Measurements from ENCODE around the gene GANC.

GANC gene

DNA sequence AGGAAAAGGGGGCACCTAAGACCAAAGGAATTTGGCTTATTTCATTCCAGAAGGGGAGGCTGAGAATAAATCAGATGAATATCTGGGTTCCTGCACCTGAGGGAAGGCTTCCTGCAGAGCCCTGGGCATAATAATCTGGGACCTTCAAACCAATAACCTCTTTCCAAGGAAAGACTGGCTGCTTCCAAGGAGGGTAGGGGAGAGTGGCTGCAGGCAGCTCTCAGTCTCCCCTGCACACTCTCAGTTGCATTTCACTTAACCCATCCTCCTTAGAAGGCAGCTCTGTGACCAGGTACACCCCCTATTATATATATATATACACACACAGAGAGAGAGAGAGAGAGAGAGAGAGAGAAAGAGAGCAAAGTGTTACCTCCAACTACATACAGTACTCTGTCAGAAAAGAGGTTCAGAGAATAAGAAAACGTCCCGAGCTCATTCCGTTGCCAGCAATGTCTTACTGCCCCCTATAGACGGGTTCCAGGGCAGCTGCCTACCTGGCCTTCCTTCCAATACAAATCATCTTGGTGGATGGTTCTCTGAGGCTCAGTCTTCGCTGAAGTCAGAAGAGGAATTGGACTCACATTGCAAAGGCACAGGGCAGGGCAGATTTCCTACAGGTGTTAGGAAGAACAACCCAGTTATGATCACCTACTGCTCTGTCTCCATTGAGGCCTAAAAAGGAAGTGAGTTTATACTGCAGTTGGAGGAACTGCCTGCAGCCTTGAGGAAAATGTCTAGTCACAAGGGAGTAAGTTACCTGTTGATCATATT lies 112.4 kb downstream of the GANC start:
- peak; percentile 1 to 4 for DNase-seq

DNA sequence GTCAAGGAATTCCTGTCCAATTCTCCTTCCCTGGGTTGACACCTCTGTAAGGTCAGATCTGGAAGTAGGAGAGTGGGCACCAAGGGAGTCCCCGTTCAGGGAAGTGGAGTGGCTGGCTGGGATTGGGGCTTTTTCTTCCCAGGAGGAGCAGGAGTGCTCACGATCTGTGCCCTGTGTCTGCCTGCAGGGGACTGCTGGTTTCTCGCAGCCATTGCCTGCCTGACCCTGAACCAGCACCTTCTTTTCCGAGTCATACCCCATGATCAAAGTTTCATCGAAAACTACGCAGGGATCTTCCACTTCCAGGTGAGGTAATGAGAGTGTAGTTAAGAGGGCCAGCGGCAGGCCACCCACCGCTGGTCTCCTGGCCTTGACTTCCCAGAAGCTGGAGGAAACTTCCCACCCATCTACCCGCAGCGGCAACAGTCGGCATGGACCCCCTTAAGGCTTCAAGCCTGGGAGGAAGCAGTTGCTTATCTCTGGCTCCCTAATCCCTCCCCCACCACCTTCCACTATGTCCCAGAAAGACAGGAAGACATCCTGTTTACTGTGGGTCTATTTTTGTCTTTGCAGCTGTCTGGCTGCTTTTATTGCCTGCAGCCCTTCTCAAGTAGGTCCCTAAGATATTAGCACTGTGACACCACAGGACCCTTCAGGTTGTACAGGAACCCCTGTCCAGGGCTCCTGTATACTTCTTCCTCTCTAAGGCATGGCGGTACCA lies 113.1 kb downstream of the GANC start:
- DNase-seq: no peak

DNA sequence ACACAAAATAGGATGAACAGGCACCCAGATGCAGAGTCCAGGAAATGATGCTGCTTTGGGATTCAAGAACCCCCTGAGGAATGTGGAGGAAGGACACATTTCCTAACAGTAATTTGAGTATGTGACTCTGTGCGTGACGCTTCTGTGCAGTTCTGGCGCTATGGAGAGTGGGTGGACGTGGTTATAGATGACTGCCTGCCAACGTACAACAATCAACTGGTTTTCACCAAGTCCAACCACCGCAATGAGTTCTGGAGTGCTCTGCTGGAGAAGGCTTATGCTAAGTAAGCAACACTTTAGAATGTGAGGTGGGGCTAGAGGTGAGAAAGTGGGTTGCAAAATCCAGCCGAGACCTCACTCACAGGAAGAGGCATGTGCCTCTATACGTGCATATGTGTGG lies 114.6 kb downstream of the GANC start:
- DNase-seq: no peak

DNA sequence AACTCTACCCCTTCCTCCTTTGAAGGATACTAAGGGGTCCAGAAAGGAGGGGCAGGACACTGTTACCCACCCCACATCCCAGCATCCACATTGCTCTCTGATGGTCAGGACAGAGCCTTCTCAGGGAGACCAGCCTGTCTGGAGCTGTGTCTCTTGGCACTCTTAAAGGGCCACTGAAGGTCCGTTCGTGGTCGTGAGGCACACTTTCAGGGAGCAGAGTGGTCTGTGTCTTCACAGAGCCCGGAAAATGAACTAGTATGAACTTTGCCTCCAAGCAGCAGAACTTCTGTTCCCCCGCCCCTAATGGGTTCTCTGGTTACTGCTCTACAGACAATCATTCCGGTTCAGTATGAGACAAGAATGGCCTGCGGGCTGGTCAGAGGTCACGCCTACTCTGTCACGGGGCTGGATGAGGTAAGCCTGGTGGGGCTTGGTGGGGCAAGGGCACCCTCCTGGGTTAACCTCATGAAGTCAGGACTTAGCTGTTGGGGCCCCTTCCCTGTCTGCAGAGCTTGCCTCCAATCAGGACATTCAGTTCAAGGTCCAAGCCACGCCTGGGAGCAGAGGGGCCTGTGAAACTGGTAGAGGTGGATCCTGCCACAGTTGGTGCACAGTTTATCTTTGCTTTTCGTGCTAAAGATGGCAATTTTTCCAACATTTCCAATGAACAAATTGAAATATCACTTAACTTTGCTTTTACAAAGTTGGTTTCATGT lies 119.5 kb downstream of the GANC start:
- no peak for DNase-seq

DNA sequence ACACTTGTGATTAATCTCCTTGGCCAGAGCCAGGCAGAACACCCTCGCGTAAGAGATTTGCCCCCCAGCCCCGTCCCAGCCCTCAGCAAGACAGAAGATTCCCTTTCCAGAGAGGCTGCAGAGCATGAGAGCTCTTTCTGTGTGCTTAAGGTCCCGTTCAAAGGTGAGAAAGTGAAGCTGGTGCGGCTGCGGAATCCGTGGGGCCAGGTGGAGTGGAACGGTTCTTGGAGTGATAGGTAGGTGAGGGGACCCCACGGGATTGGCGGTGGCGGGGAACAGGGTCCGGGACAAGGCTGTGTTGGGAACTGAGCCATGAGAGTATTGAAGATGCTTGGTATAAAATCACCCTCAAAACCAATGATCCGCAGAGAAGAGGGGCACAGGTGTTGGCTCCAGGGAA lies 121.1 kb downstream of the GANC start:
- DNase-seq: no peak

DNA sequence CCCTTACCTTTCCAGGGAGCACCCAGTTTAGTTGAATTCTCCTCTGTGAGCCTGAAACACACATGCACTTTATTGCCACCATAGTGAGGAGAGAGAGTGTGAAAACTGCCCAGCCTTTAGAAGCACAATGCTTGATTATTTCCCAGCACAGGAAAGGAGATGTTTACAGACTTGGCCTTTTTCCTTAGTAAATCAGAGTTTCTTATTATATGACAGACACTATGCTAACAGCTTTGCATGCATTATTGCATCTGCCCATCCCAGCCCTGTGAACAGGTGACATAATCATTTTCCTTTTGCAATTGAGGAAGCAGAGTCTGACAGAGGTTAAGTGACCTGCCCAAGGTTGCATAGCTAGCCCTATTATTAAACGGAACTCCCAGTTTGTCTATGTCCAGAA lies 122.8 kb downstream of the GANC start:
- no peak for DNase-seq

DNA sequence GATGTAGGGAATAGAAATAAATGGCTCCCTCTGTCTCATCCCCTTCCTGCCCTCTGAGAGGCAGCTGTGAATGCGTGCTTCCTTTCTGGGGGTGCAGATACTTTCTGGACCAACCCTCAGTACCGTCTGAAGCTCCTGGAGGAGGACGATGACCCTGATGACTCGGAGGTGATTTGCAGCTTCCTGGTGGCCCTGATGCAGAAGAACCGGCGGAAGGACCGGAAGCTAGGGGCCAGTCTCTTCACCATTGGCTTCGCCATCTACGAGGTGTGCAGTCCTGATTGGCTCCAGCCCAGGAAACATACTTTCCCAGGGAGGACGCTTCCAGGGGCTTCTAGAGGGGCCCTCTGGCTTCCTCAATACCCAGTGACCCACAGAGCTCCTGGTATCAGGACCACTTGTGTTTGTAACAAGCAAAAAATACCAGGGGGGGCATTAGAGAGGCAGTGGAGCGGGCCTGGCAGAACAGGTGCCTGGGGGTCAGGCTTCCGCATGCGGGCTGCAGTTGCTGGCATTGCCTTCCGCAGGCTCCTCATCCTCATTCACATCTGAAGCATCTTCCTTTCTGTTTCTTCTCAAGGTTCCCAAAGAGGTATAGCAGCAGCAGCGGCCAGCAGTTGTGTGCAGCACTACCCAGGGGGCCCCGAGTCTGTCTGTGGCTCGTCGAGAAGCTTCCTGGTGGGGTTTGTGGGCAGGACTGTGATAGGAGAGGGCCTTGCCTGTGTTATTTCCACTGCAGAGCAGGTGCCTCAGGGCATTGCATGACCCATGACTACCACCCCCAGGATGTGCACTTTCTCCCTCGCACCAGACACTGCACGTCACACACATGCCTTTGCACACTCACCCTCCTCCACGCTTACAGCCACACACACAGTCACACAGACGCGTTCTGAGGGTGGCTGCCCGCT lies 128.8 kb downstream of the GANC start:
- no peak for DNase-seq

DNA sequence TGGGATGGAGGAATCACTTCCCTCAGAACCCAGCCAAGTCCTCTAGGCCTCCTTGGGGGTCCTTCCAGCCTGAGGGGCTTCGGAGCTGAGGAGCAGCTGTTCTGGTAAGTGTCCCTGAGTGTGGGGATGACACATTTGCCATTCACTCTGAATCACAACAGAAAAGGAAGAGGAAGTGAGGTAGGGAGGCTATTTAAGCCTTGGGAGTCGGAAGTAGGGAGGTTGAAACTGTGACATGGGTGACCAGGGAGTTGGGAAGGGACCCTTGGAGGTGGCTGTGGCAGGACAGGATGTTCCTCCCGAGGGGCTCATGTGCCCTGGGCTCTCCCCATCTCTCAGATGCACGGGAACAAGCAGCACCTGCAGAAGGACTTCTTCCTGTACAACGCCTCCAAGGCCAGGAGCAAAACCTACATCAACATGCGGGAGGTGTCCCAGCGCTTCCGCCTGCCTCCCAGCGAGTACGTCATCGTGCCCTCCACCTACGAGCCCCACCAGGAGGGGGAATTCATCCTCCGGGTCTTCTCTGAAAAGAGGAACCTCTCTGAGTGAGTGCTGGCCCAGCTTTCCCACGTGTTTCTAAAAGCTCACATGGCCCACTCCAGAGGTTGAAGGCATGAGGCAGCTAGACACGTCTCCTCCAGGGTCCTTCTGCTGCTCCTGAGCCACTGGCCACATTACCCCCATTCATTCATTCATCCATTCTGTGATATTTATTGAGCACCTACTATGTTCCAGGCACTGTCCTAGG lies 129.6 kb downstream of the GANC start:
- no peak for DNase-seq

DNA sequence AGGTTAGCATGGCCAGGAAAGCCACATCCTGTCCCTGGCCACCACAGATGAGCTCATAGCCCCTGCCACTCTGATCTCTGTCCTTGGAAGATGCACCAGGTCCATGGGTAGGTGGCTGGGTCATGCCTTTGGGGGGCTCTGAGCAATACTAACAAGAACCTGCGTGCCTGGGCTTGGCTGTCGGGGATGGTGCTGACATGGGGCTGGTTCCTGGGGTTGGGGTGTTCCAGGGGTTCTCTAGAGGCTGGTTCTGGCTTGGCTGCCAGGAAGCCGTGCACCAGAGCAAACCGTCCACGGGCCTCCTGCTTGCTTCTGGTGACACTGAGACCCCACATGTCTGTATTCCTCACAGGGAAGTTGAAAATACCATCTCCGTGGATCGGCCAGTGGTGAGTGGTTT lies 130.4 kb downstream of the GANC start:
- no peak for DNase-seq

DNA sequence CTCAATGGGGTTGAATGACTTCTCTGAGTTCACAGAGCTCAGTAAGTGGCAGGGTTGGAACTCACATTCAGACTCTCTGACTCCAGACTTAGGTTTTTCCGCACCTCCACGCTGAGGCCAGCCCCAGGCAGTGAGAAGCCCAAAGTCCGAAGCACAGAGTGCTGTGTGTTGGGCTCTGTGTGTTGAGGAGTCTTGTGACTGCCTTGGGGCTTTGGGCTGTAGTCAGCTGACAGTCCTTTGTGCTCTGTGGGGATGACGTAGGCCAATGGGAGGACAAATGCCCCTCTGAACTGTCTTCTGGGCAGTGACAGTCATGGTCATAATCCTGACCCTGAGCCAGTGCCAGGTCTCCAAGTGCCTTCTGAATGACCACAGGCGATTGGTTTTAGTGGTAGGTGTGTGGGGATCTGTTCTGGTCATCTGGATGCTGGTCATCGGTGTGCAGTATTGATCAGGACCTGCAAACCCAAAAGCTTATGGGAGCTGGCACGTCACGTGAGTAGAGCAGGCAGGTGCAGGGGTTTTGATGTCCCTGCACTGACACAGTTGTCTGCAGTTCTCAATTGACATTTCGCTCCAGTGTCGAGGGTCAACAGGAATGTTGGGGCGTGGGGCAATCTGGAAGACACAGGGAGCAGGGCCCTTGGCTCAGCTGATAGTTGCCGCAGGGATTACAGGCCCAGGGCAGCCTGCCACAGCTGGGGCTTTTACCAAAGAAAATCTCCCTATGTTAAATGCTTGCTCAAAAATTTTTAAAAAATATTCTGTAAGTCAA lies 131.6 kb downstream of the GANC start:
- no peak for DNase-seq

DNA sequence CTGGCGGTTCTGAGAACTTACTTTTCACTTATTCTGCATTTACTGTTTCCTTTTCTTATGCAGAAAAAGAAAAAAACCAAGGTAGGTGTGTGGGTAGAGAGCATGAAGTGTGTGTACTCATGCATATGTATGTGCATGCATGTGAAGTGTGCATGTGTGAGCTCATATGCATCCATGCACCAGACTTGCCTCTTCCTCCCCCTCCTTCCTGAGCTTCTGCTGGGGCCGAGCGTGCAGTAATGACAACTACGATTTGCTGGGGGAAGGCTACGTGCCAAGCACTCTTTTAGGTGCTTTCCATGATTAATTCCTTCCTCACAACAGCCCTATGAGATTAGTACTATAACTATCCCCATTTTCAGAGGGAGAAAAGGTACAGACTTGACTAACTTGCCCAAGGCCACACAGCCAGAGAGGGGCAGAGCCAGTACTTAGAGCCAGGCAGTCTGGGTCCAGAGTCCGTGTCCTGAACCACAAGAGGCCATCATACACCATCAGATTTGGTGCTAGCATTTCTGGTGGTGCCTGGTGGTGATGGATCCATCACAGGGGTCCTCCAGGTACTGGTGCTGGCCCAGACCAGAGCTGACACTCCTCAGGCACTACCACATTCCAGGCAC lies 133.0 kb downstream of the GANC start:
- DNase-seq: no peak
